Breast epithelium (tissue), 4 donors: Measurements from ENCODE around the gene ADGRL3. TPM values are rescaled to one million over a fixed set of nuclear protein-coding genes. Genes with fewer than 3 reads are reported as not detected.

ENCODE experiments used
- DNase-seq, 2 donors: peaks; one replicate each; pipeline ENCODE4 v3.0.0-alpha.2; 2019; ENCODE audit warnings: low spot score in 2 of 2
- H3K27ac ChIP-seq, 2 donors: fragments of 200-600 bp; sonication (generic) in 1 of 2; one replicate each; pipeline ENCODE4 v1.5.1; 2016 to 2019; ENCODE audit warnings: mild to moderate bottlenecking in 1 of 2
- H3K27me3 ChIP-seq, 2 donors: fragments of 200-600 bp; sonication (generic) in 1 of 2; one replicate each; pipeline versions ENCODE4 v1.5.1 to v1.6.0; 2017 to 2019; ENCODE audit warnings: control low read depth in 1 of 2, mild to moderate bottlenecking in 1 of 2
- H3K36me3 ChIP-seq: fragments of 200-600 bp; one replicate; pipeline ENCODE4 v1.5.1; 2019
- H3K4me1 ChIP-seq, 2 donors: fragments of 200-600 bp; sonication (generic); one replicate each; pipeline ENCODE4 v1.5.1; 2016 to 2019; ENCODE audit warnings: control low read depth in 1 of 2
- H3K4me3 ChIP-seq, 3 donors: fragments of 200-600 bp; sonication (generic); 1 replicate in 2 of 3; 2 replicates in 1 of 3; pipeline ENCODE4 v1.5.1; 2016 to 2019; ENCODE audit warnings: mild to moderate bottlenecking in 3 of 3, moderate library complexity in 2 of 3
- H3K9me3 ChIP-seq, 2 donors: fragments of 200-600 bp; sonication (generic) in 1 of 2; one replicate each; pipeline ENCODE4 v1.5.1; 2016 to 2019; ENCODE audit warnings: control low read depth in 1 of 2
- CTCF ChIP-seq, 3 donors: fragments of 450-650 bp; IDR thresholded peaks; one replicate each; pipeline ENCODE4 v1.5.1; 2016 to 2017; ENCODE audit warnings: antibody characterized with exemption in 3 of 3, mild to moderate bottlenecking in 3 of 3, moderate library complexity in 3 of 3
- POLR2A ChIP-seq: fragments of 450-650 bp; IDR thresholded peaks from one replicate; pipeline ENCODE4 v1.6.1; 2016; ENCODE audit warnings: antibody characterized with exemption, mild to moderate bottlenecking, moderate library complexity
- POLR2AphosphoS5 ChIP-seq, 3 donors: sonication (generic); formaldehyde crosslinking; IDR thresholded peaks; one replicate each; pipeline ENCODE4 v1.6.1; 2017; ENCODE audit warnings: antibody characterized with exemption in 3 of 3
- intact Hi-C: fragments of 100-400 bp; cut with DNase I; formaldehyde crosslinking; loops from one replicate; pipeline ENCODE4 v1.15.1; 2023; ENCODE audit warnings: low total_unique reads
- total RNA-seq, 3 donors: library from RNA; depleted of rRNA; stranded (reverse); fragments of >200 nt; gene quantifications; one replicate each; pipeline ENCODE4 v1.1.0, GENCODE V29; 2016

Gene ADGRL3
- total RNA-seq, 3 donors from 2014 or later = 4.2 to 8.2 (median 6.6) TPM

DNA sequence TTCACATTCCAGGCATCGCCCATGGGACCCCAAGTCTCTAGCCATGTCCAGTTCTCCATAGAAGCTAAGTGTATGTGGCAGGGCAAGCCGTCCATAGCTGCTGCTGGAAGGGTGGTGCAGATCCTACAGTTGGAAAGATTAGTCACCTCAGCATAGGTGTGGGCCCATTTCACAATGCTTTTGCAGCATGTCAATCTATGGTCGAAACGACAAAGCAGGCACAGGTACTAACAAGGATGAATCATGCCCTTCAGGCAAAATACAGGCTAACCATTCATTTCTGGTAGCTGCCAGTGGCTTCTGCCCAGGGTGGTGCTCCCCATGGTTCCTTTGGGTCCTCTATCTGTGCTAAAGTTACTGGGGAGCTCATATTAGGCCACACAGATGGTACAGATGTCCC lies 225.2 kb downstream of the ADGRL3 start:
- no peak overlapping the region for H3K4me3 ChIP-seq
- no peak for TF ChIP-seq POLR2AphosphoS5 (IDR thresholded peaks at IDR 0.05)
- H3K36me3 ChIP-seq = no peaks in the 10 kb centered on the region
- DNase-seq = no peak
- intact Hi-C loops = no loop called here
- H3K9me3 ChIP-seq = peaks cover 0 to 11% of the 10 kb centered on the region in 2 donors
- H3K27me3 ChIP-seq = no peaks in the 10 kb centered on the region
- no peak overlapping the region for H3K27ac ChIP-seq
- no peaks in the 10 kb centered on the region for H3K4me1 ChIP-seq

- Histone ChIP-seq H3K4me3 (no peak overlapping the region), H3K4me1 (no peaks in the 10 kb centered on the region), H3K27ac (no peak overlapping the region), H3K9me3 (peaks cover 0 to 11% of the 10 kb centered on the region in 2 donors), H3K27me3 (no peaks in the 10 kb centered on the region), H3K36me3 (no peaks in the 10 kb centered on the region)
- TF ChIP-seq POLR2A (no peak), CTCF (IDR thresholded peaks at IDR 0.05) (no peak), POLR2AphosphoS5 (IDR thresholded peaks at IDR 0.05) (no peak)
- intact Hi-C loops = no loop called here
- DNase-seq = no peak
These were observed 226.1 kb downstream of the ADGRL3 start for GRCh38 chr4:61426229-61426628.

GRCh38 chr4:61427099-61427817 lies 227.1 kb downstream of the ADGRL3 start:
- no peaks in the 10 kb centered on the region for H3K27me3 ChIP-seq
- H3K27ac ChIP-seq = no peak overlapping the region
- no peaks in the 10 kb centered on the region for H3K4me1 ChIP-seq
- DNase-seq = no peak
- H3K9me3 ChIP-seq = peaks cover 0 to 11% of the 10 kb centered on the region in 2 donors
- intact Hi-C loops = no loop called here
- no peak for TF ChIP-seq POLR2AphosphoS5 (IDR thresholded peaks at IDR 0.05)
- no peak for TF ChIP-seq POLR2A
- TF ChIP-seq CTCF (IDR thresholded peaks at IDR 0.05) = no peak
- H3K4me3 ChIP-seq = no peak overlapping the region
- H3K36me3 ChIP-seq = no peaks in the 10 kb centered on the region

DNA sequence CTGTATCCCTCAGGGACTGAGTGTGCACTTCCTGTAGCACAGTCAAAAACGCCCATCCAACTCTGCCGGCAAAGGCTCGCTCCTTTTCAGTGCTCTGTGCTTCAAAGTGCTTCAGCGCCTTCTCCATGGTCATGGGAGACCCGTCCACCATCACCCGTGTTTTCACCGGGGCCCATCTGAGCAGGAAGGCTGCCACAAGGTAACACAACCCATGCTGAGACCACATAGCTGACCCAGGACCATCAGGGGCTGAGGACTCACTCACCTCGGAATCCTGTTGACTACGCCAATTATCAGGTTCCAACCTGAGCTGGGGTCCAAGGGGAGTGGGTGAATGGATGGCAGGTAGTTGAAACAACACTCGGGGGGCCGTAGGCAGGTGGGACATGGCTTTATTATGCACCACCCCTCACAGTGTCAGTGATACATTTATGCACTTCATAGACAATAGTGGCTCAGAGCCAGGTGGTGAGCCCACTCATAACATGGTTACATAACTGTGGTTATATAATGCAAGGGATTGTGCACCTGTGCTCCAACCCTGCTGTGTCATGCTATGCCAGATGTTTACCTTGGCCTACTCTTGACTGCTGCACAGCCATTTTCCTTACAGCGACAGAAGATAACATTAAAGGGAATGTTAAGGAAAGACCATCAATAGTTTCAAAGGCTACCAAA lies 227.8 kb downstream of the ADGRL3 start:
- Histone ChIP-seq H3K27me3 (no peaks in the 10 kb centered on the region), H3K4me3 (no peak overlapping the region), H3K9me3 (peaks cover 0 to 11% of the 10 kb centered on the region in 2 donors), H3K4me1 (no peaks in the 10 kb centered on the region), H3K36me3 (no peaks in the 10 kb centered on the region), H3K27ac (no peak overlapping the region)
- DNase-seq = no peak
- intact Hi-C loops = no loop called here
- TF ChIP-seq POLR2AphosphoS5 (IDR thresholded peaks at IDR 0.05) (no peak), CTCF (IDR thresholded peaks at IDR 0.05) (no peak), POLR2A (no peak)

GRCh38 chr4:61428950-61429349 lies 228.8 kb downstream of the ADGRL3 start:
- intact Hi-C loops = no loop called here
- no peaks in the 10 kb centered on the region for H3K27me3 ChIP-seq
- DNase-seq = no peak
- H3K27ac ChIP-seq = no peak overlapping the region
- peaks cover 0 to 11% of the 10 kb centered on the region in 2 donors for H3K9me3 ChIP-seq
- TF ChIP-seq POLR2A = no peak
- TF ChIP-seq CTCF (IDR thresholded peaks at IDR 0.05) = no peak
- TF ChIP-seq POLR2AphosphoS5 (IDR thresholded peaks at IDR 0.05) = no peak
- no peaks in the 10 kb centered on the region for H3K36me3 ChIP-seq
- no peaks in the 10 kb centered on the region for H3K4me1 ChIP-seq
- no peak overlapping the region for H3K4me3 ChIP-seq
